Posterior cingulate gyrus (tissue), 11 donors: Measurements from ENCODE around the gene CCSER1.
"Not testable (repeated sequence)": the region's sequence is repeated elsewhere in the genome, so short reads cannot be mapped to it uniquely, and the experiment has no call there.

Experiments used
- DNase-seq, 10 donors: peaks; one replicate each; pipeline versions ENCODE4 v3.0.0 to v3.0.0-alpha.2; 2020 to 2021; ENCODE audit warnings: mixed read lengths in 3 of 10
- intact Hi-C: fragments of 100-400 bp; cut with DNase I; formaldehyde crosslinking; loops from one replicate; pipeline ENCODE4 v1.15.1; 2023

Gene CCSER1

DNA sequence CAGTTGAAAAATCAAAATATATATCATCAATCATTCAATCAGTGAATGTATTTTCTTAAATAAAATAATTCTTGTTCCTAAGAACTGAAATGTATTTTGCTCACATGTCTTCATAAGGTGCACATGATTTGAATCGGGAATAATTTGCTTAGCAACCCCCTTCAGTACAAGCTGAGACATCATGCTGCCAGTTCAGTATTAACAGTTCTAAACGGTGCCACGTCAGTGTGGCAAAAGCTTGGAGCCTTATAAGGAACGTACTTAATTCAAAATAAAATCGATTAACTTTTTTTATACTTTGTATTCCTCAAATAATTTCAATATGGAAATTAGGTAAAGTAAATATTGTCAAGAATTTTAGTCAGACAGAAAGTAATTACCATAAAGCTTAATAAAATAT lies 287.9 kb downstream of the CCSER1 start:
- intact Hi-C loops: no loop called here
- no peak for DNase-seq

DNA sequence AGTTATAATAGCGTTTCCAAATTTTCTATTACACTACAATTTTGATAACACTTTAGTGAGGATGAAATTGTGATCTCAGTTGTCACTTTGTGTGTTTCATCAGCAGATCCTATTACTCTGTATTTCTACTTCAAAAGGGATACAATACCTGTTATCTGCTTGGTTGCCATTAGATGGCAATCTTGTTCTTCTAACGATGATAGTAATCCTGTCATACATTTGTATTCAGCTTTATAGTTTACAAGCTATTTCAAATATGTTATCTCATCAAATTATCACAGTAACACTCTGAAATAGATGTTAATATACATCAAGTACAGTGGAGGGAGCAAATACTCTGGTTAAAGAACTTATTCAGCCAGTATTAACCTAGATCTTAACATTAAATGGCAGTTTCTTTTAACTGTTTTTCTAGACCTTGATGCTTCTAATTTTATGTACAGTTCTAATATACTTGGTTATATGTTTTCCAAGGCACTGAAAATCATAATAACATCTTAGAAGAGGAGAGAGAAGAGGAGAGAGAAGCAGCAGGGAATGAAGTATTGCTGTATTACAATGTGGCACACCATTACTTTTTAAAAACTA lies 292.0 kb downstream of the CCSER1 start:
- no peak for DNase-seq

DNA sequence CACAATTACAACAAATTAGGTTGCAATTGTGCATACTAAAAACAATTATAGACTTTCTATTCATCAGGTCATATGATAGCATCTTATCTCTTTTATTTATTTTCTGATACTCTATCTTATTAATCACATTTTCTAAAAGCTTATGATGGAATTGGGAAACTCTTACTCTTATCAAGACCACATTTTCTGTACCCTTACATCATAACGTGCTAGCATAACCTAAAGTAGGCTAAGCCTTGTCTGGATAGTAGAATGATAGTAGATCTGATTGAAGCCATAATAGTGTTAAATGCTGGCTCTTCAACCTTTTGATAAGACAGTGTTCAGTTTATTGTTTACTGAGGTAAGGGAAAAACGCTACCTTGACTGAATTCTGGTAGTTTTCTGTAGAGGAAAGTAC lies 294.0 kb downstream of the CCSER1 start:
- no peak for DNase-seq
- intact Hi-C loops: loop anchor here (10.0 kb wide), 1 partner anchor 1864 kb away; no protein-coding TSS in a partner anchor

More for the DNA sequence above, 292.0 kb downstream of the CCSER1 start:
- intact Hi-C loops: no loop called here

DNA sequence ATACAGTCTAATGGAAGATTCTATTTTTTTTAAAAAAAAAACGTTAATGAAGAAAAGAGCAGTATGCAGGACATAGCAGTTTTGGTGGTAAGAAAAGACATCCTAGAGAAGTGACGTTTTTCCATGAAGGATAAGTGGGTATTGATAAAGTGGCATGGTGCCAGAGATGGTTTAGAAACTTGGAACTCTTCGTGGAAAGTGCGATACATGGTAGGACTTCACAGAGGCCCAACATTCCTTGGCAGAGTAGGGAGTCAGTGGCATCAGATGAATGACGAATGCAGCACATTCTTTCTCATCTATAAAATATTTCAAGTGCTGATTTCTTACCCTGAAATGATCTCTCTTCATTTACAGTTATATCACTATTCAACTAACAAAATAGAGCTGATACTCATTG lies 298.7 kb downstream of the CCSER1 start:
- intact Hi-C loops: loop anchor here (10.0 kb wide), 1 partner anchor 1859 kb away; no protein-coding TSS in a partner anchor
- no peak for DNase-seq

DNA sequence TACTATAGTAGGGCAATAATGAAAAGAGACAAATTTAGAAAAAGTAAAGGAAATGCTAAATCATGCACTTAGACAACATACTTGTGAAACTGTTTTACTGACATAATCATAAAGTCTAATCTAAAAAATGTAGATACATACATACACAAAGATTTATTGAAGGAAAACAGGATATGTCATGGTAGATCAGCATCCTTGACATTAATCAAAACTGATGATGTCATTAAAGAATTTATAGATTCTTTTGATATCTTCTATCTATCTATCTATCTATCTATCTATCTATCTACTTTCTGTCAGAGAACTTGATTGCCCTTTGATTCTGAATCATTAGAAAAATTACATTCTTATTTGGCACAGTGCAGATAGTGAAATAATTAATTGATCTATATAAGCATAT lies 311.3 kb downstream of the CCSER1 start:
- intact Hi-C loops: no loop called here

DNA sequence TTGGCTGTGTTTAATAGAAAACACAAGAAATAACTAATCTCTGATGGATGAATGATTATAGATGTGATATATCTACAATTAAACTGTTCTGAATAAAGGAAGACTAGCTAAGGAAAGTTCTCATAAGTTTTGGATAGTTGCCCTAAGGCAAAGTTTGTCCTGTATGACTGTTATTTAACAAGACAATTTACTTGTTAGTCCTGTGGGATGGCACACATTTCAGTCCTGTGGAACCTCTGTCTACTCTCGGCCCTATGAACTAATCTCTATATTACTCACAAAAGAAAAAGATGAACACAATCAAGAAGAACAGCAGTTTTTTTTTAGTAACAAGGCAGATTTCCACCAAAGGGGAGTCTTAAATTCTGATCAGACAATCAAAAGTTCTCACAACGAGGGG lies 314.6 kb downstream of the CCSER1 start:
- DNase-seq: no peak
- intact Hi-C loops: no loop called here

More for the DNA sequence above, 311.3 kb downstream of the CCSER1 start:
- no peak for DNase-seq

DNA sequence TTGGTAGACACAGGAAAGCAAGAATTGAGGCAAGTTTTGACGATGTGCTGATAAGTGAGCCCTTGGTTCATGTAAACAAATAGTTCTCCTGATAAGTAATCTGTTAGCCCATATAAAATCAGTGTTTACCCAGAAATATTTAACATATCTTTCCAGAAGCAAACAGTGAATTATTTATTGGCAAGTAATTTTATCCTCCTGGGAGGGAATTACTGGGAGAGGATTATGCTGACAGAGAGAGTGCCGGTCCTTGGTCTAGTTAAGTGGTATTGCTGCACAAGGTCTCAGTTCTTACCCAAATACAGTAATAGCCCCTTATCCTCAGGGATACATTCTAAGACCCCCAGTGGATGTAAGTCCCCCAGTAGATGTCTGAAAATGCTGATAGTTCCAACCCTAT lies 315.4 kb downstream of the CCSER1 start:
- DNase-seq: no peak
- intact Hi-C loops: no loop called here

DNA sequence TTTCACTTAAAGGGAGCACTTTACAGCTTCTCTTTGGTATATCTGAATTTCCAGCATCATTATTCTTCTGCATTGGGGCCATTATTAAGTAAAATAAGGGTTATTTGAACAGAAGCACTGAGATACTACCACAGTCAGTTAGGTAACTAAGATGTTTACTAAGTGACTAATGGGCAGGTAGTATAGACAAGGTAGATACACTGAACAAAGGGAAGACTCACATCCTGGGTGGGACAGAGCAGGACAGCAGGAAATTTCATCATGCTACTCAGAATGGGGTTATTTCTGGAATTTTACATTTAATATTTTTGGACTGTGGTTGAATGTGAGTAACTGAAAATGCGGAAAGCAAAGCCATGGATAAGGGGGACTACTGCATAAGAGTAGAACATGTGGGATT lies 316.0 kb downstream of the CCSER1 start:
- intact Hi-C loops: no loop called here
- DNase-seq: no peak

DNA sequence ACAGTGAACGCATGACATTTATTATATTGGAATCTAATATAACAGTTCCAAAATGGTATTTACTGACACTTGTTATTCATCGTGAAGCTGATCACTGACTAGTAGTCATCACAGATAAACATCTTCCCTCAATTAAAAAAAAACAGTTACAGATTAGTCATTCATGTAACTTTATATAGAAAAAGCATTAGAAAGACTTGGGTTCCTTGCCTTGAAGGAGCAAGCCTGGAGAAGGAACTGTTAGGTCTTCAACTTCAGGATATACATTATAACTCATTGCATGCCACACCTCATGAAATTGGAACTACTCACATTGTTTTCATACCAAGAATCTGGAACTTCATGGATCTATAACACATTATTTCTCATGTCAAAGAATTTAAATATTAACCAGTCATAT lies 317.7 kb downstream of the CCSER1 start:
- intact Hi-C loops: no loop called here
- no peak for DNase-seq

DNA sequence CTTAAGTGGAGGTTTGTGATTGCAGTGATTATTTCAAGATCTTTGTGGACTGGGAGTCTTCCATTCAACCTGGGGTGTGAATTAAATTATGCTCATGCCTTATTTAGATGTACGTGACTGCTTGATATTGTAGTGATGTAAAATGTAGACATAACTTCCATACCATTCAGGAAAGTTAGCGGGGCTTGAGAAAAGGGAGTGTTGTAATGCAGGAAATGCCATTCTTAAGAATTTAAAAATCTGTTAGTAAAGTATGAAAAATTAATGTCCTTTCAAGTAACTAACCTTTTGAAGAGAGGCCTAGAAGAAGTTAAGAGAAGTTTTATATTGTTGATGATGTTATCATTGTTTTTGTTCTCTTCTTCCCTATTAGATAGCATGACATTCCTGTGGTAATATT lies 318.2 kb downstream of the CCSER1 start:
- intact Hi-C loops: no loop called here
- DNase-seq: no peak

DNA sequence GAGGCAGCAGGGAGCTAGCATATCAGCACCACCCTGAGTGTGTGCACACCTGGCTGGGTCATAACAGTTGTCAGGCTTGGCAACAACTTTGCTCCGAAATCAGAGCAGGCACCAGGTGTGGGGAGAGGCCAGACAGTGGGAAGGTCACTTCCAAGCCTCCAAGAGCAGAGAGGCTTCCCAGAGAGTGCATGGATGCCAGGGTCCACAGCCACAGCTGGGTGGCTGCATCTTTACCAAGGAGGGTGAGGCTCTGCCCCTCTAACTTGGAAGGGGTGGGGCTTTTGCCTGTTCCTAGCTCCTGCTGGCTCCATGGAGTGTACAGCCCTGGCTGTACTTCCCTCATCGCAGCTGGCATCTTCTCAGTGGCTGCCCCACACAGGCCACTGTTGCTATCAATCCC lies 322.4 kb downstream of the CCSER1 start:
- DNase-seq: peak in 1 of 10 donors; percentile 55
- intact Hi-C loops: no loop called here

DNA sequence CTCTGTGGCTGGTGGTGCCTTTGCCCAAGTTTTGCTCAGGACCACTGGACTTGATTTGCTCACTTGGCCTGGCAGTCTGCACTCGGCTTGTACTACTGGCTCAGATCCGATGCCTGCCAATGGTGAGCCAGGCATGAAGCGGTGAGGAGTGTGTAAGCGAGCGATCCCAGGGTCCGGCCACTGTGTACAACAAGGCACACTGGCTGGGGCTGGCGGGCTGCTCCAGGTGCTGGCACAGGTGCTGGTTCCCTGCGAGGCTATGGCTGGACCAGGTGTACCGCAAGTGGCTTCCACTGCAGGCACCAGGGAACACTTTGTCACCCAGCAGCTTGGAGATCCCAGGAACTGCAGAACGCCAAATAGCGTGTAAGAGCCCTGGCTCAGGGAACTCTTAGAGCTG lies 329.7 kb downstream of the CCSER1 start:
- intact Hi-C loops: no loop called here
- peak in 2 of 10 donors; percentile 79 to 84 for DNase-seq

DNA sequence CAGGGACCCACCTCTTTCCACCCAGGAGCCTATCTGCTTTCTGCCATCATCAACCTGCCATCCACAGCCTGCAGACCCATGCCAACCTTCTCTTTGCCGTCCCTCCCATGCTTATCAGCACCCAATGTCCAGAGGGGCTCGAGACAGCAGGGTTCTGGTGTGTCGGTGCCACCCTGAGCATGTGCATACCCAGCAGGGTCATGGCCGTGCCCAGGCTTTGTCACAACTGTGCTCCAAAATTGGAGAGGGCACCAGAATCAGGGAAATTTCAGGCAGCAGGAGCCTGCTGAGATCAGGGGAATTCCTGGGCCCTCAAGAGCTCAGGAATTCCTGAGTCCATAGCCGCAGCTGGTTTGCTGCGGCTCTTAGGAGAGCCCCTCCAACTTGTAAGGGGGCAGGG lies 330.6 kb downstream of the CCSER1 start:
- DNase-seq: peak in 1 of 10 donors; percentile 56
- intact Hi-C loops: no loop called here

DNA sequence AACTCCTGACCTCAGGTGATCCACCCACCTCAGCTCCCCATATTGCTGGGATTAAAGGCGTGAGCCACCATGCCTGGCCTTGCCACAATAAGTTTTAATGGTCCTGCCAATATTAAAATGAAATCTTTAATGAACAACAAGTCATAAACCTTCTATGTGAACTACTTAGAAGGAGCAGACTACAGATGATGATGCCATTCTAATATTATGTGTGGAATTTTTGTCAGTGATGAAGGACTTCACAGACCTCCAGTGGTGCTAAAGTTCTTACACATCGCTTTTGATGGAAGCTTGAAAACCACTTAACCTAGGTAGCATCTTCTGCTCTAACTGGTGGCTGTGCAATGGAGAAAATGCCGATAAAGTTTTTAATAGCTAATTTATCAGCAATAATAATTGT lies 331.4 kb downstream of the CCSER1 start:
- intact Hi-C loops: no loop called here
- no peak for DNase-seq

DNA sequence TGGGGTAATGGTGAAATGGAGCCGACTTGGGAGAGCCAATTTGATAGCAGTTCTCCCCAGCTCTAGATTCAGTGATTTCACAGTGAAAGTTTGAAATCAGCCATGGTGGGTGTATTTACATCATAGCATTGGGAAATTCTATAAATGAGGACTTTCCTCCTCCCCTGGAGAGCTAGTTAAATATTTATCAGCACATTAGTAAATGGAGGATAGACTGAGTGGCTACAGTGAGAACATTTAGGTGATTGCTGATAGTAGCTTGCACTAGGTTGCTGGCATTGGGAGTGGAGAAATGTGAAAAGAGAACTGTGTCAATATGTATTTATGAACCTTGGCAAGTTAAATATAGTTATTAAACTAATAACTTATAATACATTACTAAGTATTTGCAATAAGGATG lies 347.3 kb downstream of the CCSER1 start:
- DNase-seq: no peak

DNA sequence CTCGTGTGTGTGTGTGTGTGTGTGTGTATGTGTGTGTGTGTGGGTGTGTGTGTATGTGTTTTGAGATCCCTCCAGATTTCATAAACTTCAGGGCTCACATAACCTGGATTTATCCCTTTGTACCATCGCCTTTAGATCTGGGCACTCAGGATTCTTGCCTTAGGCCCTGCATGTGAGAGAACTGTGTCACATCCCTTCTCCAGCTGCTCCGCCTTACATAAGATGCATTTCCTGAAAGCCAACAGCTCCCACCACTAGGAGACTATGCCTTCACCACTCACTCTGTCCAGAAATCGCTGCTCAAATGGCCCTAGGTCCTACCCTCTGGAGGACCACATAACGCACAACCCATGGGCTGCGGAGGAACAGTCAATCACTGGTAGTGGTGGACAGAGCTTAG lies 348.8 kb downstream of the CCSER1 start:
- intact Hi-C loops: no loop called here
- no peak for DNase-seq

More for the DNA sequence above, 347.3 kb downstream of the CCSER1 start:
- intact Hi-C loops: no loop called here

DNA sequence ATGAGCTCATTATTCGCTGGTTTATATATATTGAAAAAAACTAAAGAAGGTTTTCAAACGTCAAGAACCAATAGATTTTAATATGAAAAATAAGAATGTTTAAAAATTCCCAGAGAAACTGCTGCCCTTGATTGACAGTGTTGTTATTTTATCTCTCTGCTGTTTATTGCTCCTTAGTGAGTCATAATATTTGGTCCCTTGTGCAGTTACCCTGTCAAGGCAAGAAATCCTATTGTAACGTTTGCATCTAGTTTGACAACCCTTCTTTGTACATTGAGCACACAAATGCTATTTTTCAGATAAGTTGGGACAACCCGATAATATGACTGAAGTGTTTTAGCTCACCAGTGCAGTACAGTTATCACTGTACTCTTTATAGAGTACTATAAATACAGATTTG lies 349.4 kb downstream of the CCSER1 start:
- intact Hi-C loops: no loop called here

DNA sequence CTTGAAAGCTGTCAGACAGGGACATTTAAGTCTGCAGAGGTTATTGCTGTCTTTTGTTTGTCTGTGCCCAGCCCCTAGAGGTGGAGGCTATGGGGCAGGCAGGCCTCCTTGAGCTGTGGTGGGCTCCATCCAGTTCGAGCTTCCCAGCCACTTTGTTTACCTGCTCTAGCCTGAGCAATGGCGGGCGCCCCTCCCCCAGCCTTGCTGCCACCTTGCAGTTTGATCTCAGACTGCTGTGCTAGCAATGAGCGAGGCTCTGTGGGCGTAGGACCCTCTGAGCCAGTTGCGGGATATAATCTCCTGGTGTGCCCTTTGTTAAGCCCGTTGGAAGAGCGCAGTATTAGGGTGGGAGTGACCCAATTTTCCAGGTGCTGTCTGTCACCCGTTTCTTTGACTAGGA lies 357.7 kb downstream of the CCSER1 start:
- intact Hi-C loops: not testable (repeated sequence)
- DNase-seq: peak in 1 of 10 donors; percentile 63

More for the DNA sequence above, 349.4 kb downstream of the CCSER1 start:
- no peak for DNase-seq

DNA sequence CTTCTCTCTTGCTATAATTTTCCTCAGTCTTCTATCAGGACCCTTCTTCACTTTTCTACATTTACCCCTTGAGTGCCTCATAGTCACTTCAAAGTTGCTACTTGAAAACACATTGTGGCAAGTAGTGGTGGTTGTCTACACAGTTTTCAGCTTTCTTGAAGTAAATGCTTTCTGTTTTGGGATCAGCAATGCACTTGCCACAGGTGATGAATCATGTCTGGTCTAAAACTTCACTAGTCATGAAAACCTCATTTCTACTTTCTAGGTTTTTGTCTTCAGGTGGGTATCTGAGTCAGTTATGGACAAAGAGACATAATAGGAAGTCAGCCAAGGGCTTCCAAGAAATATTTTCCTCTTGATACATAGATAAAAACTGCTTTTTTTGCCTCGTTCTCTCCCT lies 359.2 kb downstream of the CCSER1 start:
- DNase-seq: no peak
- intact Hi-C loops: no loop called here

DNA sequence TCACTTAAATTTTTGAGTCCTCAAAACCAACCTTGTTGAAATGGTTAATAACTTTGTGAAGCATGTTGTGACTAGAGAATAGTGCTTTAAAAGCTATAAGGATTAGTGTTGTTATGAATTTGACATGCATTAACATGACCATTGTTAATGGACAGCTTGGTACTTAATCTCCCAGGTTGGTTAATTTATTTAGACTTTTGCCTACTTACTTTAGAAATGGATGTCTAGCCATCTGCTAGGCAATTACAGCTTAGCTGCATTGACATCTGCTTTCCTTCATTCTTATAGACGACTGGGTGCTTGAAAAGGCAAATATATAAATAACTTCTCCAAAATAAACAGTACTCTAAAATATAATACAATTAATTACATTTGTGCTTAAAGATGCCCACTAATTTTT lies 368.0 kb downstream of the CCSER1 start:
- intact Hi-C loops: no loop called here
- DNase-seq: no peak

DNA sequence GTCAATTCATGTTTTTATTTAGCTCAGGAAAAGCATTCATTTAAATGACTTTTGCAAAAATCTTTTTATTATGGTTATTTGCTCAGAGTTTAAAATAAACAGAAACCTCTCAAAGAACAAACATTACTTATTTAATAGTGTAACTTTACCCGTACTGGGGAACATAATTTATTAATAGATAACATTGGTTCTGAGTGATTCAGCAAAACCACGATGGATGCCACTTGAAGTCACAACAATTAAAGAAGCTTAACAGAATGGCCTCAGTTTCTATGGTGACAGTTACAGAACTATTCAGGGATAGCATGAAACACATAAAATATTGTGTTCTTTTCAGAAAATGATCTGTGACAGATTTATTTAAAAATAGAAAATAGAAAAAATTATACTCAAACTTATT lies 368.7 kb downstream of the CCSER1 start:
- DNase-seq: no peak
- intact Hi-C loops: no loop called here

DNA sequence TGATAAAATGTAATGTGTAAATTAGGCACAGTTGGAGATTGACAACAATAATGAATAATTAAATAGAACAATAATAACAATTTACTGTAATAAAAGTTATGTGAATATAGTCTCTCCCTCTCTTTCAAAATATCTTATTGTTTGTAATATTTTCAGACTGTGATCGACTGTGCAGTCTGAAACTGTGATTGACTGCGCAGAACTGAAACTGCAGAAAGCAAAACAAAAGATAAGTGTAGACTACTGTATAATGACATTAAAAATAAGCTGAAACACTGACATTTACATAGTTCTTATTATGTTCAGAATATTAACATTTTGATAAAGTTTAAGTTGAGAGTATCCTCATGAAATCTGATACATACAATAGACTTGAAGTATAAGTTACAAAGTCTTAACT lies 371.0 kb downstream of the CCSER1 start:
- intact Hi-C loops: no loop called here
- DNase-seq: no peak

DNA sequence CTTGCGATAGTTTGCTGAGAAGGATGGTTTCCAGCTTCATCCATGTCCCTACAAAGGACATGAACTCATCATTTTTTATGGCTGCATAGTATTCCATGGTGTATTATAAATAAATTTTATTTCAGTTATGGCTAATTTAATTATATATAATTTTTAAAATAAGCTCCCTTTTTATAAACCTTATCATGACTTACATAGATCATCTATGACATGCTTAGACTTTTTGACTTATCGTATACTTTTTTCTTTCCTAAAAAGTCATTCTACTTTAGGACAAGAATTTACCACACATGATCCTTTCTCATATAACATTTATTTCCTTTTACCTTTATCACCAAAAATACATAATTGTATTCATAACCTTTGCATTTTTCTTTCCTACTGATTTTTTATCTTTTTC lies 376.5 kb downstream of the CCSER1 start:
- intact Hi-C loops: no loop called here
- DNase-seq: no peak
